Breast epithelium (tissue), 3 donors: ENCODE results near the gene DYRK1A.

Experiments
- POLR2A ChIP-seq: fragments of 450-650 bp; IDR thresholded peaks from one replicate; pipeline ENCODE4 v1.6.1; 2016; ENCODE audit warnings: antibody characterized with exemption, mild to moderate bottlenecking, moderate library complexity
- TF ChIP-seq, protein P1 (sequence below), 3 donors: fragments of 450-650 bp; IDR thresholded peaks; one replicate each; pipeline ENCODE4 v1.5.1; 2016 to 2017; ENCODE audit warnings: antibody characterized with exemption in 3 of 3, mild to moderate bottlenecking in 3 of 3, moderate library complexity in 3 of 3

DNA sequence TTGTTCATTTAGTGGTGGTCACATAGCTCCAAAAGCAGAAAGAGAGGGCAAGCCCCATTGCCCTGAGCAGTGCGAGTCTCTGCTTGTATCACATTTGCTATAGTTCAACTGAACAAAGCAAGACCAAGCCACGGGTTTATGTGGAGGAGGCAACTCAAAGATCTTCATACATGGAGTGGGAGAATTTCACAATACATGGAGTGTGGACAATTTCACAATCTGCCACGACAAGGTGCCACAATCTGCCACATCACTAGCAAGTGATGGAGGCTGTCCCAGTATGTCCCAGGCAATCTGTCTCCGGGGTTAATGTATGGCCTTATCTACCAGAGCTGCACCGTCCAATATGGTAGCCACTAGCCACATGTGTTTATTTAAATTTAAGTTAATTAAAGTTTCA is 44.5 kb upstream of the DYRK1A start:
- TF ChIP-seq, protein P1, sequence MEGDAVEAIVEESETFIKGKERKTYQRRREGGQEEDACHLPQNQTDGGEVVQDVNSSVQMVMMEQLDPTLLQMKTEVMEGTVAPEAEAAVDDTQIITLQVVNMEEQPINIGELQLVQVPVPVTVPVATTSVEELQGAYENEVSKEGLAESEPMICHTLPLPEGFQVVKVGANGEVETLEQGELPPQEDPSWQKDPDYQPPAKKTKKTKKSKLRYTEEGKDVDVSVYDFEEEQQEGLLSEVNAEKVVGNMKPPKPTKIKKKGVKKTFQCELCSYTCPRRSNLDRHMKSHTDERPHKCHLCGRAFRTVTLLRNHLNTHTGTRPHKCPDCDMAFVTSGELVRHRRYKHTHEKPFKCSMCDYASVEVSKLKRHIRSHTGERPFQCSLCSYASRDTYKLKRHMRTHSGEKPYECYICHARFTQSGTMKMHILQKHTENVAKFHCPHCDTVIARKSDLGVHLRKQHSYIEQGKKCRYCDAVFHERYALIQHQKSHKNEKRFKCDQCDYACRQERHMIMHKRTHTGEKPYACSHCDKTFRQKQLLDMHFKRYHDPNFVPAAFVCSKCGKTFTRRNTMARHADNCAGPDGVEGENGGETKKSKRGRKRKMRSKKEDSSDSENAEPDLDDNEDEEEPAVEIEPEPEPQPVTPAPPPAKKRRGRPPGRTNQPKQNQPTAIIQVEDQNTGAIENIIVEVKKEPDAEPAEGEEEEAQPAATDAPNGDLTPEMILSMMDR (IDR thresholded peaks at IDR 0.05): no peak
- no peak for TF ChIP-seq POLR2A
